DND-41 (cell line): ENCODE data around the gene OR4C11.

Source experiments
- ATAC-seq: fragments of 200-7000 bp; cut with Tn5 transposase; 3 replicates; pipeline ENCODE4 v1.9.1; 2021; ENCODE audit warnings: low read depth; ENCODE audit not compliant: insufficient read depth
- DNase-seq: peaks from one replicate; pipeline ENCODE4 v3.0.0-alpha.2; 2020
- H2AFZ ChIP-seq: 2 replicates; pipeline ENCODE4 v1.6.0; 2012; ENCODE audit warnings: low read depth, low read length
- H3K27ac ChIP-seq: 2 replicates; pipeline ENCODE4 v1.5.1; 2012; ENCODE audit warnings: low read length, inconsistent platforms
- H3K27me3 ChIP-seq: fragments of 200-600 bp; sonication (generic); 2 replicates; pipeline ENCODE4 v1.6.0; 2012; ENCODE audit warnings: low read length, mild to moderate bottlenecking, inconsistent platforms; ENCODE audit not compliant: insufficient read depth, poor library complexity
- H3K36me3 ChIP-seq: 2 replicates; pipeline ENCODE4 v1.5.1; 2012; ENCODE audit warnings: low read length, inconsistent platforms; ENCODE audit not compliant: insufficient read depth
- H3K4me1 ChIP-seq: 2 replicates; pipeline ENCODE4 v1.5.1; 2012; ENCODE audit warnings: mild to moderate bottlenecking, low read length; ENCODE audit not compliant: insufficient read depth
- H3K4me2 ChIP-seq: 2 replicates; pipeline ENCODE4 v1.6.0; 2012; ENCODE audit warnings: mild to moderate bottlenecking, moderate library complexity, low read length, inconsistent platforms; ENCODE audit not compliant: insufficient read depth
- H3K4me3 ChIP-seq, 2 experiments: fragments of 200-600 bp in 1 of 2; shearing (Covaris generic) in 1 of 2; 2 replicates each; pipeline ENCODE4 v1.5.1; 2012 to 2016; ENCODE audit warnings: inconsistent platforms in 2 of 2, low read length in 2 of 2, mild to moderate bottlenecking in 2 of 2, low read depth in 1 of 2, moderate library complexity in 1 of 2
- H3K79me2 ChIP-seq: 2 replicates; pipeline ENCODE4 v1.6.0; 2012; ENCODE audit warnings: low read length, inconsistent platforms; ENCODE audit not compliant: insufficient read depth
- H3K9ac ChIP-seq: 2 replicates; pipeline ENCODE4 v1.6.0; 2012; ENCODE audit warnings: low read depth, mild to moderate bottlenecking, inconsistent platforms, low read length, moderate library complexity
- H3K9me3 ChIP-seq: 2 replicates; pipeline ENCODE4 v1.5.1; 2012; ENCODE audit warnings: low read length, moderate library complexity, mild to moderate bottlenecking, inconsistent platforms; ENCODE audit not compliant: insufficient read depth, severe bottlenecking
- H4K20me1 ChIP-seq: 2 replicates; pipeline ENCODE4 v1.6.0; 2012; ENCODE audit warnings: low read length; ENCODE audit not compliant: insufficient read depth
- EZH2 ChIP-seq: IDR thresholded peaks from 3 replicates; pipeline ENCODE4 v1.6.1; 2012; ENCODE audit warnings: borderline replicate concordance, low read depth, mild to moderate bottlenecking, moderate library complexity, low read length, inconsistent platforms; ENCODE audit not compliant: severe bottlenecking
- TF ChIP-seq, protein P1 (sequence below): IDR thresholded peaks from 2 replicates; pipeline ENCODE4 v1.5.1; 2012; ENCODE audit warnings: borderline replicate concordance, low read length, moderate library complexity, mild to moderate bottlenecking; ENCODE audit not compliant: poor library complexity, severe bottlenecking; ENCODE audit errors: extremely low read depth

OR4C11 gene

DNA sequence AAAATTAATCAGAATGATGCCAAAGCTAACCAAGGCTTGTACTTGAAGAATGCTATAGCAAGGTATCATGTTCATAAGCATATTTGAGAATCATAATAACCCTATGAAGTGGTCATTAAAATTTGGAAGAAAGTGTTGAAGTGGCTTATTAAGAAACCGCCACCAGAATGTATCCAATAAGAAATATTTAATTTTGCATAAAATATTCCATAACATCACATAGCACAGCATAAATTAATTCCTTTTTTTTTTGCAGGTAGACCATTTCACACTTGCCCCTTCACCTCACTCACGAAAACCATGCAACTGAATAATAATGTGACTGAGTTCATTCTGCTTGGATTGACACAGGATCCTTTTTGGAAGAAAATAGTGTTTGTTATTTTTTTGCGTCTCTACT, 35.6 kb downstream of the OR4C11 start, which contains the start of gene OR4C16:
Gene OR4C16 (plus strand): TSS at position 301 of the 400 bp plus-strand sequence. CDS start 0 bp downstream, at position 301.
- Histone ChIP-seq H3K4me3 (no peak within 1 kb of the TSS), H3K9me3 (peaks cover 8% of the 10 kb centered on the region), H3K4me1 (no peaks in the 10 kb centered on the region), H3K36me3 (no peaks in the 10 kb centered on the region), H4K20me1 (no peaks in the 10 kb centered on the region), H3K79me2 (no peaks in the 10 kb centered on the region), H3K4me2 (no peak within 1 kb of the TSS), H3K9ac (no peak within 1 kb of the TSS), H3K27ac (no peak within 1 kb of the TSS), H3K27me3 (no peaks in the 10 kb centered on the region), H2AFZ (no peak within 1 kb of the TSS)
- TF ChIP-seq EZH2, result no peak
- TF ChIP-seq, protein P1, sequence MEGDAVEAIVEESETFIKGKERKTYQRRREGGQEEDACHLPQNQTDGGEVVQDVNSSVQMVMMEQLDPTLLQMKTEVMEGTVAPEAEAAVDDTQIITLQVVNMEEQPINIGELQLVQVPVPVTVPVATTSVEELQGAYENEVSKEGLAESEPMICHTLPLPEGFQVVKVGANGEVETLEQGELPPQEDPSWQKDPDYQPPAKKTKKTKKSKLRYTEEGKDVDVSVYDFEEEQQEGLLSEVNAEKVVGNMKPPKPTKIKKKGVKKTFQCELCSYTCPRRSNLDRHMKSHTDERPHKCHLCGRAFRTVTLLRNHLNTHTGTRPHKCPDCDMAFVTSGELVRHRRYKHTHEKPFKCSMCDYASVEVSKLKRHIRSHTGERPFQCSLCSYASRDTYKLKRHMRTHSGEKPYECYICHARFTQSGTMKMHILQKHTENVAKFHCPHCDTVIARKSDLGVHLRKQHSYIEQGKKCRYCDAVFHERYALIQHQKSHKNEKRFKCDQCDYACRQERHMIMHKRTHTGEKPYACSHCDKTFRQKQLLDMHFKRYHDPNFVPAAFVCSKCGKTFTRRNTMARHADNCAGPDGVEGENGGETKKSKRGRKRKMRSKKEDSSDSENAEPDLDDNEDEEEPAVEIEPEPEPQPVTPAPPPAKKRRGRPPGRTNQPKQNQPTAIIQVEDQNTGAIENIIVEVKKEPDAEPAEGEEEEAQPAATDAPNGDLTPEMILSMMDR, result no peak
- ATAC-seq (no peak), DNase-seq (no peak)

DNA sequence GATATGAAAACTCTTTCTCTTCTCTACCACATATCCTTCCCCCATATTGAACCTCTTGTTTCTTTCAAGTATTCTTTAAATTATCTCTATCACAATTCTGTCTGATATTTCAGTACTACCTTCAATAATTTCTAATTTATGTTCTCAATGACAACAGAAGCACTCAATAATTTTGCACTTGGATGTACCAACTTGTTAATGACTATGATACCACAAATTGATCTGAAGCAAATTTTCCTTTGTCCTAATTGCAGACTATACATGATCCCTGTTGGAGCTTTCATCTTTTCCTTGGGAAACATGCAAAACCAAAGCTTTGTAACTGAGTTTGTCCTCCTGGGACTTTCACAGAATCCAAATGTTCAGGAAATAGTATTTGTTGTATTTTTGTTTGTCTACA, 53.3 kb downstream of the OR4C11 start, which contains the start of gene OR4C15:
Gene OR4C15 (plus strand): TSS at position 301 of the 400 bp plus-strand sequence. CDS start 0 bp downstream, at position 301.
- H4K20me1 ChIP-seq, result no peaks in the 10 kb centered on the region

More for the DNA sequence above, 53.3 kb downstream of the OR4C11 start, which contains the start of gene OR4C15:
- ATAC-seq (no peak), DNase-seq (no peak)
- no peaks in the 10 kb centered on the region for H3K27me3 ChIP-seq
- H3K9ac ChIP-seq, result no peak within 1 kb of the TSS
- H2AFZ ChIP-seq, result no peak within 1 kb of the TSS
- H3K9me3 ChIP-seq, result peaks cover 6% of the 10 kb centered on the region
- H3K79me2 ChIP-seq, result no peaks in the 10 kb centered on the region
- H3K4me3 ChIP-seq, result no peak within 1 kb of the TSS
- H3K4me2 ChIP-seq, result no peak within 1 kb of the TSS
- no peaks in the 10 kb centered on the region for H3K4me1 ChIP-seq
- no peak within 1 kb of the TSS for H3K27ac ChIP-seq
- TF ChIP-seq EZH2, result no peak
- TF ChIP-seq, protein P1, result no peak
- H3K36me3 ChIP-seq, result no peaks in the 10 kb centered on the region
